Measurements from ENCODE around the gene HAUS8. TPM values are rescaled to one million over a fixed set of nuclear protein-coding genes. Genes with fewer than 3 reads are reported as not detected.

Gene HAUS8
- total and polyA plus RNA-seq, 2 of the 13 experiments (the other 11 are each of a cell fraction or from before 2014, with no cell fraction given) = 7.8 to 17.5 TPM

DNA sequence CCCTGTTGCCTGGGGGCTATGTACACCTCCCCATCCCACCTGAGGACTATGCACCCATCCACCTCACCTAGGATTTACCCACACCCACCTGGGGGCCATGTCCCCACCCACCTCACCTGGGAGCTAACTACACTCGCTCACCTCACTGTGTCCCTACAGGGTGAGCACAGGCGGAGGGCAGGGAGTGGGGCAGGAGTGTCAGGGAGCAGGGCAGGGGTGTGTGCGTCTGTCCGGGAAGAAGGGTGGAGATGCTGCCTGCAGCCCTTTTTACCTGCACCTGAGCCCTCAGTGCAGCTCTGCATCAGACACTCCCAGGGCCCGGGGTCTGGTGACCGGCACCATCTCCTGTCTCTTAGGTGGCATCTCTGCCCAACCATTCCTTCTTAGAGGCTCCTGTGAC, 38.1 kb downstream of the HAUS8 start:
- FAIRE-seq = no peak
- Histone ChIP-seq H3K4me1 (ENCODE audit: insufficient read depth, low read length) (peaks cover 13% of the 10 kb centered on the region; the same call in 1 of the 2 replicates), H3K4me2 (ENCODE audit: low read depth, low read length) (no peak overlapping the region), H3K27ac (ENCODE audit: extremely low read length, insufficient read depth, low read length) (no peak overlapping the region), H3K36me3 (replicated peaks in 1 of 2; ENCODE audit: control insufficient read depth in 1 of 2, insufficient read depth in 2 of 2, low read length in 2 of 2) (no peaks in the 10 kb centered on the region), H3K9ac (ENCODE audit: insufficient read depth, low read depth, low read length) (no peak overlapping the region), H4K20me1 (ENCODE audit: insufficient read depth, low read length) (no peaks in the 10 kb centered on the region), H3K4me3 (replicated peaks in 1 of 3; ENCODE audit: insufficient read depth in 1 of 3, low read depth in 2 of 3, low read length in 3 of 3) (no peak overlapping the region), H3K79me2 (ENCODE audit: insufficient read depth, low read length) (no peaks in the 10 kb centered on the region), H2AFZ (ENCODE audit: low read length) (no peak overlapping the region), H3K9me3 (ENCODE audit: low read length) (no peaks in the 10 kb centered on the region), H3K27me3 (ENCODE audit: control insufficient read depth in 1 of 2, insufficient read depth in 2 of 2, low read length in 2 of 2) (peaks cover 2 to 18% of the 10 kb centered on the region in 2 experiments; a peak in 2 of 5 replicates)
- in situ Hi-C loops (cut with HindIII; ENCODE audit: extremely low pct_ligation_motif_present, low pct_unique_long_range_greater_than_20kb) (no loop called here), intact Hi-C loops (cut with micrococcal nuclease; ENCODE audit: unreplicated experiment) (no loop called here)
- BruUV-seq (replicated peaks) = no TSS peak
- no peak for TF ChIP-seq TOE1 (CRISPR knock-in tag; IDR thresholded peaks at IDR 0.05)
- TF ChIP-seq MBNL3 (CRISPR knock-in tag; conservative IDR thresholded peaks at IDR 0.05) = no peak
- no peak for TF ChIP-seq ZNF264 (CRISPR knock-in tag; IDR thresholded peaks at IDR 0.05)
- TF ChIP-seq, protein P1, sequence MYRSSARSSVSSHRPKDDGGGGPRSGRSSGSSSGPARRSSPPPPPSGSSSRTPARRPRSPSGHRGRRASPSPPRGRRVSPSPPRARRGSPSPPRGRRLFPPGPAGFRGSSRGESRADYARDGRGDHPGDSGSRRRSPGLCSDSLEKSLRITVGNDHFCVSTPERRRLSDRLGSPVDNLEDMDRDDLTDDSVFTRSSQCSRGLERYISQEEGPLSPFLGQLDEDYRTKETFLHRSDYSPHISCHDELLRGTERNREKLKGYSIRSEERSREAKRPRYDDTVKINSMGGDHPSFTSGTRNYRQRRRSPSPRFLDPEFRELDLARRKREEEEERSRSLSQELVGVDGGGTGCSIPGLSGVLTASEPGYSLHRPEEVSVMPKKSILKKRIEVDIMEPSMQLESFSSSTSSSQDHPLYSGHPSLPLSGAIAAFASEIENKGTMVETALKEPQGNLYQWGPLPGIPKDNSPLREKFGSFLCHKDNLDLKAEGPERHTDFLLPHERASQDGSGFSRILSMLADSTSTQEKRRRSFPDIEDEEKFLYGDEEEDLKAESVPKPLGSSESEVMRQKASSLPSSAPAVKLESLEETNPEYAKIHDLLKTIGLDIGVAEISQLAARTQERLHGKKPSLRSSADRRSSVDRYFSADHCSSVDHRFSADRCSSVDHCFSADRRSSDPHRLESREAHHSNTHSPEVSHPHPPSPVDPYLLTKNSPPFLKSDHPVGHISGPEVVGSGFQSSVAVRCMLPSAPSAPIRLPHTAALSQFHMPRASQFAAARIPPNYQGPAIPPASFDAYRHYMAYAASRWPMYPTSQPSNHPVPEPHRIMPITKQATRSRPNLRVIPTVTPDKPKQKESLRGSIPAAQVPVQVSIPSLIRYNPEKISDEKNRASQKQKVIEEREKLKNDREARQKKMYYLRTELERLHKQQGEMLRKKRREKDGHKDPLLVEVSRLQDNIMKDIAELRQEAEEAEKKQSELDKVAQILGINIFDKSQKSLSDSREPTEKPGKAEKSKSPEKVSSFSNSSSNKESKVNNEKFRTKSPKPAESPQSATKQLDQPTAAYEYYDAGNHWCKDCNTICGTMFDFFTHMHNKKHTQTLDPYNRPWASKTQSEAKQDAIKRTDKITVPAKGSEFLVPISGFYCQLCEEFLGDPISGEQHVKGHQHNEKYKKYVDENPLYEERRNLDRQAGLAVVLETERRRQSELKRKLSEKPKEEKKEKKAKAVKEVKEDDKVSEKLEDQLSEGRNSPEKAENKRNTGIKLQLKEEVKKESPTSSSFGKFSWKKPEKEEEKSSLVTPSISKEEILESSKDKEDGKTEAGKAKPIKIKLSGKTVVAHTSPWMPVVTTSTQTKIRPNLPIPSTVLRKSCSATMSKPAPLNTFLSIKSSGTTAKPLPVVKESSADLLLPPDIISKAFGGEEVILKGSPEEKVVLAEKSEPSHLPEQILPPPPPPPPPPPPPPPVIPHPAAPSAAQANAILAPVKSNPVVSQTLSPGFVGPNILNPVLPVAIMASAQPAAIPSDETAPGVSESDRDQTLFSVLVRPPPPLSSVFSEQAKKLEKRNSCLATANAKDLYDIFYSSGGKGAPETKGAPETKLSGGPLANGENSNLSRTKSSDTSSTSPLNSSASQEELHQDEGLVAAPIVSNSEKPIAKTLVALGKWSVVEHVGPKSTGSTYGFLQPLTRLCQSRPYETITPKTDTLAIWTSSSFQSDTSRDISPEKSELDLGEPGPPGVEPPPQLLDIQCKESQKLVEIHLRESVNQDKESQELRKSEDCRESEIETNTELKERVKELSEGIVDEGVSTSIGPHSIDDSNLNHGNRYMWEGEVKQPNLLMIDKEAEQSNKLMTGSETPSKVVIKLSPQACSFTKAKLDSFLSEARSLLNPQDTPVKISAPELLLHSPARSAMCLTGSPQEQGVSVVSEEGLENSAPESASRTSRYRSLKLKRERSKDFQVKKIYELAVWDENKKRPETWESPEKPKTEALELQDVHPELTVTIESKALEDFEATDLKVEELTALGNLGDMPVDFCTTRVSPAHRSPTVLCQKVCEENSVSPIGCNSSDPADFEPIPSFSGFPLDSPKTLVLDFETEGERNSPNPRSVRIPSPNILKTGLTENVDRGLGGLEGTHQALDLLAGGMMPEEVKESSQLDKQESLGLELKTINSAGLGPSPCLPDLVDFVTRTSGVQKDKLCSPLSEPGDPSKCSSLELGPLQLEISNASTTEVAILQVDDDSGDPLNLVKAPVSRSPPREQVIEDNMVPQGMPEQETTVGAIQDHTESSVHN (CRISPR knock-in tag; IDR thresholded peaks at IDR 0.05) = no peak
- no peak for TF ChIP-seq ATF7-NPFF (CRISPR knock-in tag; IDR thresholded peaks at IDR 0.05; ENCODE audit: low read depth)
- no peak for TF ChIP-seq KDM6A (CRISPR knock-in tag; IDR thresholded peaks at IDR 0.05; ENCODE audit: low read depth)
- TF ChIP-seq ZNF816 (CRISPR knock-in tag; IDR thresholded peaks at IDR 0.05; ENCODE audit: borderline replicate concordance) = no peak
- TF ChIP-seq TBP (CRISPR knock-in tag; IDR thresholded peaks at IDR 0.05) = no peak
- TF ChIP-seq PHF8 (CRISPR knock-in tag; IDR thresholded peaks at IDR 0.05) = no peak
- TF ChIP-seq RELA (CRISPR knock-in tag; IDR thresholded peaks at IDR 0.05) = no peak
- no peak for TF ChIP-seq HDAC2 (CRISPR knock-in tag; IDR thresholded peaks at IDR 0.05)
- TF ChIP-seq ZNF713 (CRISPR knock-in tag; IDR thresholded peaks at IDR 0.05) = no peak
- TF ChIP-seq NR2F1 (CRISPR knock-in tag; IDR thresholded peaks at IDR 0.05) = no peak
- TF ChIP-seq PHF5A (CRISPR knock-in tag; IDR thresholded peaks at IDR 0.05; ENCODE audit: low read depth, unreplicated experiment) = no peak
- no peak for TF ChIP-seq SP5 (CRISPR knock-in tag; IDR thresholded peaks at IDR 0.05; ENCODE audit: borderline replicate concordance, low read depth)
- no peak for TF ChIP-seq HCFC1 (IDR thresholded peaks at IDR 0.05; ENCODE audit: low read depth, low read length)
- no peak for TF ChIP-seq ZSCAN9 (CRISPR knock-in tag; IDR thresholded peaks at IDR 0.05; ENCODE audit: borderline replicate concordance)
- TF ChIP-seq HNRNPK (IDR thresholded peaks at IDR 0.05; ENCODE audit: low read depth, low read length, poor library complexity, severe bottlenecking) = no peak
- no peak for TF ChIP-seq FIP1L1 (IDR thresholded peaks at IDR 0.05; ENCODE audit: borderline replicate concordance, insufficient read depth, low read depth, low read length)
- DNase-seq (ENCODE audit: low spot score) = no peak
- WGBS (ENCODE audit: low lambda C conversion rate) = 23% methylated on average over 6 of the region's 6 CpGs
- CTCF ChIA-PET (ENCODE audit: low intra/inter-chr PET ratio, low total read pairs) = no interaction called here
- ATAC-seq = no peak
- POLR2A ChIA-PET = no interaction called here

Measured in HepG2 (cell line).